HG03342 (cell line): ENCODE measurements around the gene ITGA8.
A peak's percentile ranks its signal among the peaks of the same experiment; 100 is the strongest.
"Not testable (repeated sequence)": the region's sequence is repeated elsewhere in the genome, so short reads cannot be mapped to it uniquely, and the experiment has no call there.

ENCODE experiments used
- ATAC-seq: cut with Tn5 transposase; IDR thresholded peaks from one replicate; pipeline ENCODE4 v1.9.1; 2021; ENCODE audit warnings: mild to moderate bottlenecking, moderate library complexity; ENCODE audit not compliant: unreplicated experiment

Gene ITGA8

DNA sequence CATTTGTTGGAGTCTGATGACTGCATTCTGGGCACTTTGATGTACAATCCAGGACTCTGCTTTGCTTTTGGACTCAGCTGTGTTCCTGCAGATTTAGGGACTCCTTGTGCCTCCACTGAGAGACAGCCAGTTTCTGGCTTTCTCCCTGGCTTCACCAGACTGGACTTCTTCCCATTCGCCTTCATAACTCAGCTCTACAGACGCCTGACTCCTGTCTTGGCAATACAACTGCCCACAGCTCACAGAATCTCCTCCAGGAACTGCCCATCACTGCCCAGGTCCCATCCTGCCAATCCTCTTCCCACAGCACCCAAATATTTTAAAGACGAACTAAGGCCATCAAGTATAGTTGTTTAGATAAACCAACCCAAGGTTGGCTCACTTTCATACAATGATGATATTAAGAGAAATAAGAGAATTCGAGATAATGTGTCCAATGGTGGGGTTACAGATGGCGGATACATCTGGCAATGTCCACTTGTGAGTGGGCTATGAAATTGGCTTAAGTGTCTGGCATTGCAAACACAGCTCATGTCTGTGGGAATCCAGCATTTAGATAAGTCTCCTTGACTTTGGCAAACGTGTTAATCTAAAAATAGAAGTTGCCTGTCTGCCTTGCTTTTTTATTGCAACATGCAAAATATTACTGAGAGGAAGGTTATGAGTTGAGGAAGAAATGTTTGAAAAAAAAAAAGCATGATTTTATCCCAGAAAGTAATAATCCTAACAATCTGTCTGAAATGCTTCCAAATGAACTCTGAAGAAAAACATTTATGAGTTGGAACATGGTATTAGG, 95.1 kb downstream of the ITGA8 start:
- ATAC-seq = no peak

DNA sequence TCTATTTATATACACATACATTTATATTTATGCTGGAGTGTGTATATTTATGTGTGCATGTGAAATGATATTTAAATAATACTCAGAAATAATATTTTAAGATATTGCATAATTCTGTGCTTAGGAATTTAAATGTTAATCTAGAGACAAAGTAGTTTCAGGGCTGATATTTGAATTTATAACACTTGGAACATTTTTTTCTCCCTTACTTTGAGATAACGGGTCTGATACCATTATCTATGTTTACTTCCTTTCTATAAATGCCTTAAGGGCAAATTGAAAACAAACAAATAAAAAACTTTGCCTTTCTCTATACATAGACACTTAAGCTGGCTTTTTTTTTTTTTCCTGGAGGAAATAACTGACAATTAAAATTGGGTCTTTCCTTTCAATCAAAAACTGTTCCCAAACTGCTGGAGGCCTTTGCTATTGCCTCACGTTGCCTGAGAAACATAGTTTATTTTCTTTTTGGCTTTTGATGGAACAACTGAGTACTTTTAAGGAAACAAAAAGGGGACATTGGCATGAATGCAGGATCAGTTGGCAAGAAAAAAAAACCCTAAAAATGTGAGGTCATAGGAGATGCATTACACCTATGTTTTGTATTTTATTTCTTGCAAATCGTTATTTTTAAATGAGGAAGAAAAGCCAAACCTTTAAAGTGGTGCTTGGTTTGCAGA, 98.7 kb downstream of the ITGA8 start:
- no peak for ATAC-seq

DNA sequence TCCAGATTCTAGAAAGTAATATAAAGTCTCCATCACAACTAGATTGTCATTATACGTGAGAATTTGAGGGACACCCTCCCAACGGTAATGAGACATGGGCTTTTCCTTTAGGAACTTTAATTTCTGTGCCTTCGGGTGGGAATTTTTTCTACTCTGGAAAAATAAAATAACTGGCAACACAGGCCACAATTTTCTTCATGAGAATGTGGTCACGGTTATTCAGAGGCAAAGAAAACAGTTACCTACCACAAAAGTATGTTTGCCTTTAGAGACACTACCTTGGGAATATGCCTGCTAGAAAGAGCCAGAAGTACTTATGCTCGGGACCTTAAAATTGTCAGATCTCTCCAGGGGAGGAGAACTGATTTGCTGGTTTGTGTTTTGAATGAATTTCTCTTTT, 99.4 kb downstream of the ITGA8 start:
- no peak for ATAC-seq

DNA sequence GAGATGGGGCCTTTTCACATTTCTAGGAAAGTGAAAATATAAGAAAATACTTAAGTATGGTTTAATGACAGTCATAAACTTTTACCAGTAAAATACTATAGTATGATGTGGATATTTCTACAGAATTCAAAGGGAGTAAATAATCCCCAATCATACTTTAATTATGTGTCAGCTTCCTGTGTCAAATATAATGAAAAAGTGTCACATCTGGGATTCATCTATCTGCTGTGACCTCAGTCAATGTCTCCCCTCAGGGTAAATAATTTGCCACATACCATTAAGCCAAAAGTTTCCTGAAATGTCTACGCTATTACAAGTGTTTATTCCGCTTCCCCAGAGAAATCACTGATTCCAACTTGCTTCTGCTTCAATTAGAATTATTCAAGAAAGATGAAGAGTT, 110.5 kb downstream of the ITGA8 start:
- no peak for ATAC-seq

DNA sequence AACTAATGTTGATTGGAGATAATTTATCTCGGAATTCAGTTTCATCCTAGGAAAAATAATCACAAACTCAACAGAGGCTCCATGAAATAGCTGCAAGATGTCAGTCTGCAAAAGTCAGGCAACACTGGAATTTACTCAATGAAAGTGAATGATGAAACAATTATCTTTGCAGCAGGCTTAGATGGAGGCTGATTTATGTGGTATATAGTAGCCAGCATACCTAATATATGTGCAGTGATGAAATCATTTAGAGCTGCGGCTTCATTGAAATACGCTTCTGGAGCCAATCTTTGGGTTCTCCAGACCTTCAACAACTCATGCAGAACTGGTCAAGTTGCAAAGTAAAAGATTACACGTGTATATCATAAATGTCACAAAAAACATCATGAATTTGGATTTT, 113.3 kb downstream of the ITGA8 start:
- no peak for ATAC-seq

DNA sequence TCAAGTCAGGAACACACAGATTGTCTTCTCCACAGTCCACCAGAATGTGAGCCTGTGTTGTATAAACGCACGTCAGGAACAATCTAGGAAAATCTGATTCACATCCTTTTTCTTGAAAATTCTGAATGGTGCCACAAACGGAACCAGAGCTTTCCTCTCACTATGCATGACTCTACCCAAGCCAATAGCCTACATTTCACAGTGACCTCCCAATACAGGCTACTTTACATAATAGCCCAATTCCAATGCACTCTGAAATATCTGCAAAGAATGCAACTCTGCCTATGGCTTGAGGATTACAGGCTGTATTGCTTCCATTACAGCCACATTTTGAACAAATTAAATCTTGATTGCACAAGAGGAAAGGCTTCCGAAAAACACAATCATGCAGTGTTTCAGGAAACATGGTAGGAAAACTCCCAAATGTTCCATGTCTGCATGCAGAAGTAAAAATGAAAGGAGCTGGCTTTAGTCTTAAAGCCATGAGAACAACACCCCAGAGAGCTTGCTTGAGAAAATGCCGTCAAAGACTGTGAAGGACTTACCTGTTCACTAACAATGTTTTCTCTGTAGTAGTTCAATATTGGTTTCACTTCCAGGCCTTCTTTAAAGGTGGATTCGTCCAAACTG, 113.9 kb downstream of the ITGA8 start:
- no peak for ATAC-seq

DNA sequence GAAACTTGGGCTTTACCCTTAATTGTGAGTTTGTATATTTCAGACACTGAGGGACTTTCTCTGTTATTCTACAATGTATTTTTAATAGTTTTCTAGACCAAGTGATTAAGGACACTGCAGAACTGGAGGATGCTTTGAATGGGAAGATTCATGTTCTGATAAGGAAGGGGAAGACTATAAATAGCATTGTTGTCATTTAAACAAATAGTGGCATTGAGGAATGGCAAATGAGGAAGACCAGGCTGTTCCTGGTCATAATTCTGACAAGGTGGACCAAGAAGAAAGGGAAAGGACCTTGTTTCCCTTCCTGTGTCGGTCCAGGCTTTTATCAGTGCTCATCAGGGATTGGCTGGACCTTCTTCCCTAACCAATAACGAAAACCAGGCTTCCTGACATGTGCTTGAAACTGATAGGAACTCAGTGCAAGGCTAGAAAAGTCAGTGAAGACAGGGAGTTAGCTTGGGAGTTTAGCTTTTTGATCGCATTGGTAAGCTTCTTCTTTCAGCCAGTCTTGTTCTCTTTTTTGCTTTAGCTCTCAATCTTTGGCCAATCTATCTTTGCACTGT, 116.2 kb downstream of the ITGA8 start:
- ATAC-seq = no peak

DNA sequence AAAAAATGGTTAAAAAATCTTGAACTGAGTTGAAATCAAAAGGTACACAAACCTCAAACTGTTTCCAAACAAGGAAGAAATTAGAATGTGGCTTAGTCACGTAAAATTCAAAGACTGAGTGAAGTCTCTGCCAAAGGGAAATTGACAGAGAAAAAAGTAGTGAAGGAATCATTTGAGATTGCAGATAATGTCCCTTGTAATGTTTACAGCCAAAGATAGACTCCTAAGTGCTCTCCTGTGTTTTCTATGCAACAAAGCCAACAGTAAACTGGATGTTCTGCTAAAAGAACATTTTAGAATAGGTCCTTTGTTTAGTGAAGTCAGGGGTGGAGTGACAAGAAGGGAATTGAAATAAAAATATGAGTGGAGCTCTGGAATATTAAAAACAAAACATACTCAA, 117.9 kb downstream of the ITGA8 start:
- ATAC-seq = no peak

DNA sequence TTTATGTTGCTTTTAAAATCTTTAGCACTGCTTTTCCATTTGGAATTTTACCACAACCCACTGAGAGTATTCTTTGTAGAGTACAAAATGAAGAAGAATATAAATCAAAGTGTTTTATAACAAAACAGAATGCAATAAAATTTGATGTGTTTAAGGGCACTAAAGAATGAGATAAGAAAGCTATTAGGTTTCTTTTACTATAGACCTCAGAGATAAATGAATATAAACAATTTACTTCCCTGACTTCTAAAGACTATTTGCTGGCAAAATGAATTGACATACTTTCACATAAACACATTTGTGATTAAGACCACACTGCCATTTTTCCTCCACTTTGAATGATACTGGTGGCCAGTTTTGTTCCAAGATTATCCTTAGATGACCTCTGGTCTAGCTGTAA, 124.5 kb downstream of the ITGA8 start:
- no peak for ATAC-seq

DNA sequence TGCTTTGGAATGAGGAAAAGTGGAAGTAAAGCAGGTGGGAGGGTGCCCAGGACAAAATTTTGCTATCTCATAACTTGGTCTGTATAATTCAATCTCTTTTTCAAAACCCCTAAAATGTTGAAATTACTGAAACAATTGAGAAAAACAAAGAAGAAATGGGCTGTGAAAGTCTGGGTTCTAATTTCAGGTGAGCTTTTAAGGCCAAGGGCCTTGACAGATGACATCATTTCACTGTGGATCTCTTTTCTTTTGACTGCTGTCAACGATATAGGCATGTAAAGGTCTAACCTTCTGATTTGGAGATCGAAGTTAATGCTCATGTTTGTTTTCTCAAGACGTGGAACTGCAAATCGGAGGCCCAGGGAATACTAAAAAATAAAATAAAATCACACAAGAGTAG, 127.8 kb downstream of the ITGA8 start:
- ATAC-seq = no peak

DNA sequence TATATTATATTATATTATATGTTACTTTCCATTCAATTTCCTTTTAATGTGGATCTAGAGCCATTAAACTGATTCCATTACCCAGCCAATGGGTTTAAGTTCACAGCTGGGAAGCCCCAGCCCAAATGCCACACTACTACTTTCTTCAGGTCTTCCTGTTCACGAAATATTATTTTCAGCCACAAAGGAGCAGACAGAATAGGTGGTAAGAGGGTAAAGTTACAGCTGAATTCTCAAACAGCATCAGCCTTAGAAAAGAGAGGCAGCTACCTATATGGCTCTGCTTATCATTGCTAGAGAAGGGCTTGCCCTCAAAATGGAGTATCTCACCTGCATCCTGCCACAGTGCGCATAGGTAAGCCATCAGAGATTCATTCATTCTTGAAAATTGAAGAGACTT, 128.3 kb downstream of the ITGA8 start:
- ATAC-seq = no peak

DNA sequence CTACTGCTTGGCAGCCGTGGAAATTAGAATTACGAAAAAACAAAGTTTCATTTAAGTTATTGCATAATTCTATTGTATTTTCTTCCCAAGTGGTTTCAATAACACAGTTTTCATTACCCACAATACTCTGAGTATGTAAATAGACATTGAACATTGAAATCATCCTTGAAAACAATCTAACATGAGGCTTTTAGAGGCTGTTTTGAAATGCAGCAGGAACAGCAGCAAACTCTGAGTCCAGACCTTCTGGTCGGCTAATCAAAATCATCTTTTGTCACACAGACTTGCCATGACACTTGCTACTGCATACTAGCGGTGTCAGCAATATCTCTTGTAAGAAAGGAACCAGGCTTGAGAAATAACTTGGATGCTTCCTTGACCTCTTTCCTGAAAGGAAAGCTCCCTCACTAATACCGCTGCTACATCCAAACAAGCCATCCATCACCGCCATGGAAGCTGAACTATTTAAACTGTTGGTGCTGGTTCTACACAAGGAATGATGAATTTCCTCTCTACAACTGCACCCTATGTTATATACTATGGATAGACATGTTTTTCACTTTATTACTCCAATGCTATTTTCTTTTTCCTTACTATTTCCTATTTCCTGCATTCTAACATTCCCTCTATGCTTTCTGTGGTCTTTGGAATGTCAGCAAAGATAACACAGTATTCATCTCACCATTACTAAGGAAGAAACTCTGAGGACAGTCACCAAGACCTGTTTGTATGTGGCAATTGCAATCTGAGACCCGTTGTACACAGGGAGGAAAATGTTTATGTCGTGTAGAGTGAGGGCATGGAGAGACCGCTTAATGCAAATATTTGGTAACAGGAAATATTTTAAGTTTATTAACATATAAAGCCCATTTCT, 130.8 kb downstream of the ITGA8 start:
- ATAC-seq = no peak

DNA sequence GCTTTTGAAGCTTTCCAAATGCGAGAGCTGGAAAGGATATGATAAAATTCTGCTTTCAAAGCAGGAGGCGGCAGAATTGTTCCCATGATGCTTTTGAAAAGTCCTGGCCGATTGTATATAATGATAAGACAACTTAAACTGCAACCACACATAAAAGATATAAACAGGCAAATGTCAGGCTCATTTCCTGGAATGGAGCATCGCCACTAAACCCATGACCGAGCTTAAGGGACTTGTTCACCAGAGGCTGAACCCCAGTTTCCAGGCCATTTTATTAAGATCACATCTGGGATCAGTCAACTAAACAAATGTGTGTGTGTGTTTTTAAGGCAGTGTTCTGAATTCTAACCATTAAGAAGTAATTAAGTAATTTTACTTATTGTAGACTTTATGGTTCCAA, 131.6 kb downstream of the ITGA8 start:
- no peak for ATAC-seq

DNA sequence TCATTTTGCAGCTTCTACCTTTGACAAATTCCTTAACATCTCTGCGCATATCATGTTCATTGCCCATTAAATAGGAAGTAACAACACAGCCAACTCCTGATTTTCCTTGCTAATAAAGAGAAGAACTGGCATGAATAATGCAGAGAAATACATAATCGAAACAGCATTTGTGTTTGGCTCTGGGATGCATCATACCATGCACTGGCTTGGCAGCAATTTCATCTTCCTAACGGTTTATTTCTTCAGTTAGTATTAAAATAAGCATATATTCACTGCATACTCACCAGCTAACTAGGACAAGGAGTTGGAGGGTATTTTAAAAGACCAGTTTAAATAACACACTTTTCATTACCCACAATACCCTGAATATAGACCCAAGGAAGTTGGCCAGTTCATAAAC, 132.5 kb downstream of the ITGA8 start:
- ATAC-seq = no peak

DNA sequence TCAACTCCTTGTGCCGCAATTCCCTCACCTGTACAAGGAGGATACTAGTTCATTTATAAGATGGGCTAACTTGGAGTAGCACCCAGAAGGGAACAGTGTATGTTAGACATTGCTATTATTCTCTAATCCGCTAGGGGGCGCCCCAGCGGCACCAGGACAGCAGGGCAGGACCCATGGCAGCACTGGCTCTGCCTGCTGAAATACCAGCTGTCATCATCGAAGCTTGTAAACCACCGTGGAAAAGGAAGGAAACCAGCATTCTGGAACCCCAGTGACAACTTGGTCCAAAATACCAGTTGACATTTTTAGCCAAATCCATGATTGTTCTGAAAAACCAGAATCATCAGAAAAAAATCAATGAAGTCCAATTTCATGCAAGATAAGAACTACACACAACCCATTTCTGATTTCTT, 134.4 kb downstream of the ITGA8 start:
- ATAC-seq = peak; percentile 94

DNA sequence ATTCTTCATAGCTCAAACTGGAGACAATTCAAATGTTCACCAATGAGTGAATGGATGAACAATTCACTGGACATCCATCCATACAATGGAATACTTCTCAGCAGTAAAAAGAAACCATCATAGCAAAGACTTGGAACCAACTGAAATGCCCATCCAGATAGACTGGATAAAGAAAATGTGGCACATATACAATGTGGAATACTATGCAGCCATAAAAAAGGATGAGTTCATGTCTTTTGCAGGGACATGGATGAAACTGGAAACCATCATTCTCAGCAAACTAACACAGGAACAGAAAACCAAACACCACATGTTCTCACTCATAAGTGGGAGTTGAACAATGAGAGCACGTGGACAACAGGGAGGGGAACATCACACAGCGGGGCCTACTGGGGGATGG, 136.8 kb downstream of the ITGA8 start:
- not testable (repeated sequence) for ATAC-seq

DNA sequence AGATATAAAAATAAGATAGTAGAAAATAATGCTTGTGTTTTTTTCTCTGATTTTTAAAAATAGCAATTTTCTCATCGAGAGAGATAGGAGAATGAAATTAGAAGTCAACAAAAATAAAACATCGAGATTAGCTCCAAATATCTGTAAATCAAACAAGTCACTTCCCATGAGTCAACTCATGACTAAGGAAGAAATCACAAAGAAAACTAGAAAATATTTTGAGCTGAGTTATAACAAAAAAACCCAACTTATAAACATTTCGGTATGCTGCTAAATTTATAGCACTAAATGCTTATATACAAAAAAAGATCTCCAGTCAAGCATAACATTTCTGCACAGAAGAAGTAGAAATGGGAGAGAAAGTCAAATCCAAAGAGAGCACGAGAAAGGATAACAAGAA, 140.1 kb downstream of the ITGA8 start:
- no peak for ATAC-seq

DNA sequence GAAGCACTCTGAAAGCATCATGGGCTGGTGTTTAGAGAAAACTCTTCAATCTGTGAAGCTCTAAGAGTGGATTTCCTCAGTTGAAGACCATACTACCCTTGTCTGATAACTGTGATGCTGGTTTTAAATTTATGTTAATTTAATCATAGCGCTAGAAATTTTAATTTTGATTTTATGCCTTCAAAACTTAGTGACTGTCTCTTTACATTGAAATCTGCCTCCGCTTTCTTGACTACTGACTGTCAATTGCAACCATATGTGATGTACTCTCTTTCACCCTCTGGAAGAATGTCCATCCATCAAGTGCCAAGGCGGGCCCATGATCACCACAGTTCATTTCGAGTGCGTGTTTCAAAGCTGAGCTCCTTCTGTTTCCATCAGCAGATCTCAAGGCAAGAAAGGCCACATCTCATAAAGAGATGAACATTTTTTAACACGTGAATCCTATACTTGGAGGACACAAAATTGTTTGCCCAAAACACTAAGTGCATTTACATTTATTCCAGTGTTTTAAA, 147.1 kb downstream of the ITGA8 start:
- no peak for ATAC-seq

DNA sequence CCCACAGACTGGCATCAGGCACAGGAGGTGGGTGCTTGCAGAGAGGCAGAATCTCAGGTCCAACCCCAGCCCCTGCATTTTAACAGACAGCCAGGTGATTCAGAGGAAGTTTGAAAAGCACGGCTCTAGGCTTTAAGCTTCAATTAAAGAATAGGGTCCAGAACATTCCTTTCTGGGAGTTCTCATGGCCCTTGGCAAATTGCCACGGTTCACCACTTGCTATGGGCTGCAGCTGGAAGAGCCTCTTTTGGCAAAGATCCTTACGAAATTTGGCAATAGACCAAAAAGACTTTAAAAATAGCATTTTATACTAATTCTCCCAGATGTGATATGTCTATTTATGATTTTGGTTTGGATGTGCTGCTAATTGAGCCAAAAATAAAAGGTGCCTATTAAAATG, 148.1 kb downstream of the ITGA8 start:
- ATAC-seq = no peak

DNA sequence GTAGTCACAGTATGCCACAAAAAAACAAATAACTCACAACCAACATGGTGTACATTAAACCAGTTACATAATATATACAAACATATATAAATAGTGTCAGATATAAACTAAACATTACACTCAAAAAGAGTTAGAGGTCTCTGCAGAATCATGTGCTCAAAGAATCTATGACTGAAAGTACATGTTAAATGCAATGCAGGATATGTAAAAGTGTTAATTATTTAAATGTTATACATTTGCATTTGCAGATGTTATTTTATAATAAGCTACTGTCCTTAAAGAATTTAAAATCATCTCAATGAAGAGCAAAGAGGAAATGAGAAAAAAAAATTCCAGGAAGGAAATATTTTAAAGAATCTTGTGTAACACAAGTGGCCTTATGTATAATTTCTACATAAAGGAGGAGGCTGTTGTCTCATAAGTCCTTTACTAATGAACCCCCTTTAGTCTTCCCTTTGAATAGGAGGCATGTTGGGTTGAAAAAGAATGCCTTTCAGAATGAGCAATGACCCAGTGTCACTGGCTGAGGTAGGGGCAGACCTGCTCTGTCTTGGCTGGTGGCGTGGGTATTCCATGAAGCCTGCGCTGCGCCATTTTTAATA, 148.9 kb downstream of the ITGA8 start:
- ATAC-seq = no peak
